GM12878 (cell line): ENCODE data around the gene PDE11A. TPM values are rescaled to one million over a fixed set of nuclear protein-coding genes. Genes with fewer than 3 reads are reported as not detected.

Experiments used
- ATAC-seq: fragments of 200-7000 bp; cut with Tn5 transposase; 3 replicates; pipeline ENCODE4 v1.9.1; 2020; ENCODE audit warnings: mild to moderate bottlenecking, moderate library complexity
- BruUV-seq: library from RNA; stranded (reverse); fragments of 400-500 nt; replicated peaks from 2 replicates; lab custom pipeline; 2021; lab: Mats Ljungman, UMichigan
- CTCF ChIA-PET: fragments of 300-600 bp; sonication (Branson Sonifier 250); formaldehyde crosslinking; extraction: SDS; loops from one replicate; lab custom pipeline; 2021; ENCODE audit warnings: inconsistent platforms; lab: Yijun Ruan, JAX
- POLR2A ChIA-PET: fragments of 350-600 bp; formaldehyde crosslinking; extraction: SDS; loops from one replicate; lab custom pipeline; 2021; ENCODE audit warnings: inconsistent platforms; lab: Charles Lee
- RAD21 ChIA-PET: fragments of 300-600 bp; sonication (Branson Sonifier 250); formaldehyde crosslinking; loops from one replicate; lab custom pipeline; 2023; ENCODE audit warnings: antibody characterized with exemption; ENCODE audit not compliant: unreplicated experiment; lab: Charles Lee
- SMC1A ChIA-PET: fragments of 300-600 bp; sonication (Branson Sonifier 250); formaldehyde crosslinking; loops from one replicate; lab custom pipeline; 2023; ENCODE audit not compliant: unreplicated experiment, uncharacterized antibody; lab: Charles Lee
- DNase-seq: peaks from one replicate; pipeline ENCODE4 v3.0.0-alpha.2; 2011; ENCODE audit warnings: low read depth, low spot score
- FAIRE-seq: peaks from 3 replicates; lab custom pipeline; 2011; peaks lifted over from hg19 to GRCh38; lab: Jason Lieb, UNC
- H2AFZ ChIP-seq: 2 replicates; pipeline ENCODE4 v1.6.0; 2011; ENCODE audit warnings: low read depth, low read length, control low read depth; ENCODE audit not compliant: control insufficient read depth
- H3K27ac ChIP-seq: 2 replicates; pipeline ENCODE4 v1.5.1; 2011; ENCODE audit warnings: control low read depth; ENCODE audit not compliant: control insufficient read depth, insufficient read depth
- H3K27me3 ChIP-seq, 2 experiments: replicated peaks in 1 of 2; 2 replicates each; pipeline versions ENCODE4 v1.6.0 to v1.6.1; 2011; ENCODE audit warnings: low read length in 1 of 2; ENCODE audit not compliant: control insufficient read depth in 2 of 2, insufficient read depth in 2 of 2
- H3K36me3 ChIP-seq, 2 experiments: 2 replicates each; pipeline ENCODE4 v1.5.1; 2011; ENCODE audit warnings: low read length in 1 of 2; ENCODE audit not compliant: control insufficient read depth in 2 of 2, insufficient read depth in 2 of 2
- H3K4me1 ChIP-seq: 2 replicates; pipeline ENCODE4 v1.6.1; 2011; ENCODE audit warnings: mild to moderate bottlenecking, low read length, moderate library complexity, mixed read lengths; ENCODE audit not compliant: control insufficient read depth, insufficient read depth
- H3K4me2 ChIP-seq: 2 replicates; pipeline ENCODE4 v1.6.0; 2011; ENCODE audit warnings: control low read depth; ENCODE audit not compliant: control insufficient read depth, insufficient read depth
- H3K4me3 ChIP-seq: fragments of 200-600 bp; sonication (generic); 2 replicates; pipeline ENCODE4 v1.5.1; 2016
- H3K79me2 ChIP-seq: 2 replicates; pipeline ENCODE4 v1.6.0; 2011; ENCODE audit warnings: low read length; ENCODE audit not compliant: control insufficient read depth, insufficient read depth
- H3K9ac ChIP-seq: 2 replicates; pipeline ENCODE4 v1.8.0; 2011; ENCODE audit warnings: low read length, control low read depth, mixed read lengths; ENCODE audit not compliant: control insufficient read depth, insufficient read depth
- H3K9me3 ChIP-seq: replicated peaks from 3 replicates; pipeline ENCODE4 v1.5.1; 2011; ENCODE audit warnings: mild to moderate bottlenecking, low read length; ENCODE audit not compliant: control insufficient read depth, insufficient read depth
- H4K20me1 ChIP-seq: 2 replicates; pipeline ENCODE4 v1.6.0; 2011; ENCODE audit not compliant: control insufficient read depth, insufficient read depth
- ASH2L ChIP-seq: fragments of 300-600, 200-600 bp; sonication (generic); IDR thresholded peaks from 2 replicates; pipeline ENCODE4 v1.6.1; 2017; ENCODE audit warnings: low read depth, mild to moderate bottlenecking, borderline replicate concordance
- CHD1 ChIP-seq: IDR thresholded peaks from 2 replicates; pipeline ENCODE4 v1.6.1; 2012; ENCODE audit warnings: low read depth, low read length, improper control_type of control experiment
- CREM ChIP-seq: IDR thresholded peaks from 2 replicates; pipeline ENCODE4 v1.6.1; 2014; ENCODE audit warnings: antibody characterized with exemption, low read depth
- CTCF ChIP-seq, 3 experiments: IDR thresholded peaks in 2 of 3; conservative IDR thresholded peaks in 1 of 3; 2 replicates each; pipeline ENCODE4 v1.5.1; 2011; ENCODE audit warnings: low read depth in 3 of 3, low read length in 3 of 3, mild to moderate bottlenecking in 3 of 3, control low read depth in 2 of 3, moderate library complexity in 2 of 3, inconsistent platforms in 1 of 3, mixed read lengths in 1 of 3; ENCODE audit not compliant: control insufficient read depth in 2 of 3, insufficient read depth in 1 of 3; ENCODE audit errors: extremely low read depth in 1 of 3
- ESRRA ChIP-seq: IDR thresholded peaks from 2 replicates; pipeline ENCODE4 v1.6.1; 2012; ENCODE audit warnings: mild to moderate bottlenecking, low read length, improper control_type of control experiment
- FOXM1 ChIP-seq: IDR thresholded peaks from 2 replicates; pipeline ENCODE4 v1.6.1; 2012; ENCODE audit warnings: low read depth, mild to moderate bottlenecking, inconsistent platforms, low read length, moderate library complexity
- HDAC6 ChIP-seq: fragments of 200-600 bp; sonication (generic); IDR thresholded peaks from one replicate; pipeline ENCODE4 v1.8.0; 2017; ENCODE audit warnings: antibody characterized with exemption; ENCODE audit not compliant: unreplicated experiment
- IRF4 ChIP-seq: IDR thresholded peaks from 2 replicates; pipeline ENCODE4 v1.6.1; 2011; ENCODE audit warnings: low read depth, low read length
- MAX ChIP-seq: IDR thresholded peaks from 2 replicates; pipeline ENCODE4 v1.6.1; 2012; ENCODE audit warnings: low read depth, low read length, improper control_type of control experiment
- MTA2 ChIP-seq: fragments of 450-650 bp; IDR thresholded peaks from 2 replicates; pipeline ENCODE4 v1.6.1; 2016; ENCODE audit warnings: low read depth, mild to moderate bottlenecking, moderate library complexity
- NFXL1 ChIP-seq: fragments of 450-650 bp; IDR thresholded peaks from 2 replicates; pipeline ENCODE4 v1.6.1; 2017; ENCODE audit warnings: antibody characterized with exemption, mild to moderate bottlenecking, borderline replicate concordance
- NFYA ChIP-seq: IDR thresholded peaks from 2 replicates; pipeline ENCODE4 v1.6.1; 2011; ENCODE audit warnings: low read depth, mild to moderate bottlenecking, low read length, improper control_type of control experiment, borderline replicate concordance
- NKRF ChIP-seq: fragments of 450-650 bp; conservative IDR thresholded peaks from 2 replicates; pipeline ENCODE4 v1.6.1; 2017; ENCODE audit warnings: mild to moderate bottlenecking, moderate library complexity
- NR2C2 ChIP-seq: IDR thresholded peaks from 2 replicates; pipeline ENCODE4 v1.6.1; 2011; ENCODE audit warnings: borderline replicate concordance, low read depth; ENCODE audit not compliant: control insufficient read depth, insufficient read length
- RELB ChIP-seq: fragments of 450-650 bp; IDR thresholded peaks from 2 replicates; pipeline ENCODE4 v1.6.1; 2017; ENCODE audit warnings: low read depth, mild to moderate bottlenecking, moderate library complexity
- SIN3A ChIP-seq: IDR thresholded peaks from 2 replicates; pipeline ENCODE4 v1.6.1; 2012; ENCODE audit warnings: low read depth, low read length, improper control_type of control experiment
- TARDBP ChIP-seq: IDR thresholded peaks from 2 replicates; pipeline ENCODE4 v1.6.1; 2016; ENCODE audit warnings: borderline replicate concordance
- WRNIP1 ChIP-seq: IDR thresholded peaks from 2 replicates; pipeline ENCODE4 v1.6.1; 2011; ENCODE audit warnings: low read depth, low read length, improper control_type of control experiment, borderline replicate concordance
- ZNF207 ChIP-seq: fragments of 450-650 bp; IDR thresholded peaks from 2 replicates; pipeline ENCODE4 v1.6.1; 2014; ENCODE audit warnings: antibody characterized with exemption, mild to moderate bottlenecking, borderline replicate concordance
- WGBS: methylation state at CpG from one replicate; pipeline ENCODE4 v1.1.6; 2016; ENCODE audit warnings: low lambda C conversion rate; ENCODE audit not compliant: insufficient replicate concordance, insufficient coverage; ENCODE audit errors: missing lambda C conversion rate; 5-methylcytosine and 5-hydroxymethylcytosine counted together
- in situ Hi-C: fragments of 300-500 bp; cut with MboI; formaldehyde crosslinking; loops from 9 replicates; pipeline ENCODE4 v1.14.3; 2018; ENCODE audit warnings: mixed read lengths
- intact Hi-C: fragments of 100-400 bp; cut with micrococcal nuclease; formaldehyde crosslinking; loops from one replicate; pipeline ENCODE4 v1.14.2; 2022; ENCODE audit not compliant: unreplicated experiment
- polyA plus RNA-seq, 11 experiments: library from polyadenylated mRNA; depleted of rRNA in 4 of 11; unstranded in 6 of 11; stranded (reverse) in 5 of 11; fragments of >200 nt; fragmentation: Nextera tagmentation in 4 of 11; fragmentation: Illumina TruSeq in 1 of 11; extraction: Ambion mirVana in 4 of 11; extraction: Trizol in 1 of 11; gene quantifications; 1 replicate in 1 of 11; 2 replicates in 10 of 11; pipeline versions ENCODE4 v1.2.1 to v1.2.3, GENCODE V29; 2011 to 2016; ENCODE audit warnings: inconsistent platforms in 2 of 11, missing spikeins in 2 of 11, low read depth in 1 of 11
- total RNA-seq, 4 experiments: library from RNA; depleted of rRNA in 3 of 4; stranded (reverse); fragments of >200 nt in 3 of 4; fragmentation: Illumina TruSeq in 1 of 4; extraction: Trizol in 1 of 4; gene quantifications; 2 replicates each; pipeline versions ENCODE4 v1.2.1 to v1.2.3, GENCODE V29; 2013 to 2021

The PDE11A gene
- total and polyA plus RNA-seq, 10 of the 15 experiments (the other 5 are each of a cell fraction or from before 2014, with no cell fraction given), result 0.01 to 0.17 (median 0.06) TPM; not detected in 5

- no peak for TF ChIP-seq NR2C2
- no peak for TF ChIP-seq CHD1
These were observed 150.9 kb downstream of the PDE11A start (continued) for GRCh38 chr2:177921726-177922125.

GRCh38 chr2:177917169-177917568 is 155.4 kb downstream of the PDE11A start:
- Histone ChIP-seq H3K79me2 (no peaks in the 10 kb centered on the region), H3K9ac (no peak overlapping the region), H3K4me1 (no peaks in the 10 kb centered on the region), H3K36me3 (no peaks in the 10 kb centered on the region), H3K27ac (no peak overlapping the region), H4K20me1 (no peaks in the 10 kb centered on the region), H3K27me3 (no peaks in the 10 kb centered on the region), H3K4me2 (no peak overlapping the region), H2AFZ (no peak overlapping the region), H3K4me3 (no peak overlapping the region), H3K9me3 (no peaks in the 10 kb centered on the region)
- SMC1A ChIA-PET, result no interaction called here
- in situ Hi-C loops (no loop called here), intact Hi-C loops (no loop called here)
- RAD21 ChIA-PET, result no interaction called here
- no peak for ATAC-seq
- 0% methylated on average over 1 of the region's 1 CpG for WGBS
- no peak for DNase-seq
- BruUV-seq, result no TSS peak
- FAIRE-seq, result no peak
- POLR2A ChIA-PET, result no interaction called here
- CTCF ChIA-PET, result interaction anchor here (0.6 to 1.4 kb wide), 2 partner anchors 9 to 573 kb away, joined by 4 read pairs; no protein-coding TSS in a partner anchor
- TF ChIP-seq IRF4 (no peak), CREM (no peak), CTCF (IDR thresholded peaks at IDR 0.05 in 2 of 3, conservative IDR thresholded peaks at IDR 0.05 in 1 of 3; ENCODE audit: control insufficient read depth in 2 of 3, extremely low read depth in 1 of 3, insufficient read depth in 1 of 3, low read depth in 3 of 3, low read length in 3 of 3) (no peak), SIN3A (no peak), ZNF207 (no peak), RELB (no peak), TARDBP (no peak), WRNIP1 (no peak), ESRRA (no peak), NFXL1 (no peak), MTA2 (no peak), HDAC6 (no peak), ASH2L (no peak), NFYA (no peak), FOXM1 (no peak), NKRF (no peak), MAX (no peak)
